Spleen (tissue), 7 donors: ENCODE results near the gene ABHD12.

Experiments
- CTCF ChIP-seq, 11 experiments: fragments of 200-600 bp in 7 of 11; fragments of 450-650 bp in 4 of 11; sonication (generic) in 4 of 11; IDR thresholded peaks in 8 of 11; conservative IDR thresholded peaks in 3 of 11; 1 replicate in 7 of 11; 2 replicates in 4 of 11; pipeline versions ENCODE4 v1.4.0 to v1.8.0; 2016 to 2021; ENCODE audit warnings: antibody characterized with exemption in 11 of 11, inconsistent platforms in 4 of 11, mild to moderate bottlenecking in 1 of 11
- POLR2A ChIP-seq, 3 donors: fragments of 450-650 bp; IDR thresholded peaks; one replicate each; pipeline ENCODE4 v1.5.1; 2017; ENCODE audit warnings: antibody characterized with exemption in 3 of 3, mild to moderate bottlenecking in 1 of 3
- POLR2AphosphoS5 ChIP-seq, 3 donors: sonication (generic); formaldehyde crosslinking; IDR thresholded peaks; one replicate each; pipeline ENCODE4 v1.5.1; 2017; ENCODE audit warnings: antibody characterized with exemption in 3 of 3
- donor health status: DM: no; HTN: no; CAD: no; lungs with moderate emphysema.
- donor health status: DM: no; HTN: no; CAD: no.
- donor health status: DM: no; HTN: no; CAD: no.

DNA sequence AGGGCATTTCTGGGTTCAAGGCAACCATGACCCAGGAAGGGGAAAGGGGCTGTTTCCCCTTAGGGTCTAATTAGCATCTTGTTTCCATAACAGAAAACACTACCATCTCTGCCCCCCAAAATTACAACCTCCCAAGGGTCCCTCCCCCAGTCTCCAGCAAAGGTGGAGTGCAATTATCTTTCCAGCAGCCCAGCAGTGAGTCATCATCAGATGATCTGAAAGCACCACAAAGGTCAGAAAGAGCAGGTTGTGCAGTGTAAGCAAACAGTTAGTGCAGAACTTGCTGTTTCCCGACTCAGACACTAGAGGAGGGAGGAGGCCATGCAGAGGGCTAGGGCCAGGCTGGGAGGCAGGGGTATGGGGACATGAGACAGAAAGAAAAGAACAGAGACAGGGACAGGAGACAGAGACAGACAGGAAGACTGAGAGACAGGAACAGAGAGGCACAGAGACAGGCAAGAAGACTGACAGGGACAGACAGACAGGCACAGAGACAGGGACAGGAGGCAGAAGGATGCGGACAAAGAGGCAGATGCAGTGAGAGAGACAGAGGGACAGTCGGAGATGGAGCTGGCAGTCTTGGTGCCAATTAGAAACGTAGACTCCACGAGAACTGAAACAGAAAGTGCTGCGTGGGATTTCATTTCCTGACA is 80.2 kb downstream of the ABHD12 start:
- TF ChIP-seq CTCF (IDR thresholded peaks at IDR 0.05 in 8 of 11, conservative IDR thresholded peaks at IDR 0.05 in 3 of 11) (peak in 5 of 11 experiments; percentile 28 to 42 (median 32)), POLR2A (IDR thresholded peaks at IDR 0.05) (peak in 1 of 3 donors; percentile 20), POLR2AphosphoS5 (IDR thresholded peaks at IDR 0.05) (peak in 2 of 3 donors; percentile 3 to 21)
